Left colon (tissue), 2 donors: ENCODE results near the gene ZNF587. TPM values are rescaled to one million over a fixed set of nuclear protein-coding genes. Genes with fewer than 3 reads are reported as not detected.
"Not testable (repeated sequence)": the region's sequence is repeated elsewhere in the genome, so short reads cannot be mapped to it uniquely, and the experiment has no call there.

Experiments used
- ATAC-seq: fragments of 200-7000 bp; cut with Tn5 transposase; one replicate; pipeline ENCODE4 v1.9.1; 2020; ENCODE audit warnings: mild to moderate bottlenecking, moderate library complexity
- DNase-seq, 2 donors: peaks; one replicate each; pipeline ENCODE4 v3.0.0-alpha.2; 2020
- intact Hi-C, 2 donors: fragments of 100-400 bp; cut with DNase I in 1 of 2; cut with micrococcal nuclease in 1 of 2; formaldehyde crosslinking; loops; one replicate each; pipeline versions ENCODE4 v1.11.2 to v1.14.0; 2022; cut with DNase I, micrococcal nuclease
- total RNA-seq, 2 donors: library from RNA; stranded (reverse); fragmentation: NEBNext Ultra II Directional; extraction: Animal tissue kit (Norgen Biotek cat#: 25700); gene quantifications; one replicate each; pipeline ENCODE4 v1.2.1, GENCODE V29; 2021
- donor health status: DM: no; HTN: no; CAD: no.
- donor health status: DM: yes; HTN: yes; CAD: no.

ZNF587 gene
- total RNA-seq, 2 donors from 2014 or later: 50.5 to 64.8 TPM

- DNase-seq, ATAC-seq, intact Hi-C loops: not testable (repeated sequence)
Observed at GRCh38 chr19:57869655-57870054, 20.0 kb downstream of the ZNF587 start.

DNA sequence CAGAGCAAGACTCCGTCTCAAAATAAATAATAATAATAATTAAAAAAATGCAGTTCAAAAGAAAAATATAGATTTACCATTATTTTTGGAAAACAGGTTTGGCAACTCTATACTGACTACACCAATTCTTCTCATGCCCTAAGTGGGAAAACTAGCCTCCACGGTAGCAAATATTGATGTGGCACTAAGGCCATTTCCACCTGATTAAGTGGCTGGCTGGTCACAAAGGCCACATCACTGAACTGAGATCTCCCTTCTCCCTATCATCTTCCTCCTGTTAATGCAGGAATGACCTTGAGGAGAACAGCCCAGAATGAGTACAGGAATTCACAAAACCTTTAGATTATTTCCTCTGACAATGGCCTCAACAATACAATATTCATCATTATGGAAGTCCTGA, 20.6 kb downstream of the ZNF587 start:
- ATAC-seq: peak; percentile 10
- intact Hi-C loops: no loop called here
- no peak for DNase-seq

DNA sequence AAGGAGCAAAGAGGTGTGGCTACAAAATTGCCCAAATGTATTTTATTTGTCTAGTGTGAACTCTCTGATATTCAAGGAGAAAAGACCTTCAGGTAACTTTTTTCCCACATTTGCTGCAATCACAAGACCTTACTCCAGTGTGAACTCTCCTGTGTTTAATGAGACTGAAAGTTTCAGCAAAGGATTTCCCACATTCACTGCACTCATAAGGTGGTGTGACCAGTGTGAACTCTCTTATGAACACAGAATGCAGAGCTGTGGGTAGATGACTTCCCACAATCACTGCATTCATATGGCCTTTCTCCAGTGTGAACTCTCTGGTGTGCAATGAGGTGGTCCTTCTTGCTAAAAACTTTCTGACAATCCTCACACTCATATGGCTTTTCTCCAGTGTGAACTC, 22.8 kb downstream of the ZNF587 start:
- no peak for DNase-seq
- ATAC-seq: no peak
- intact Hi-C loops: no loop called here

GRCh38 chr19:57873883-57874799, 24.5 kb downstream of the ZNF587 start:
- DNase-seq, ATAC-seq, intact Hi-C loops: not testable (repeated sequence)

- no peak for ATAC-seq
- DNase-seq: no peak
- intact Hi-C loops: no loop called here
Observed at GRCh38 chr19:57886046-57886445, 36.4 kb downstream of the ZNF587 start.

DNA sequence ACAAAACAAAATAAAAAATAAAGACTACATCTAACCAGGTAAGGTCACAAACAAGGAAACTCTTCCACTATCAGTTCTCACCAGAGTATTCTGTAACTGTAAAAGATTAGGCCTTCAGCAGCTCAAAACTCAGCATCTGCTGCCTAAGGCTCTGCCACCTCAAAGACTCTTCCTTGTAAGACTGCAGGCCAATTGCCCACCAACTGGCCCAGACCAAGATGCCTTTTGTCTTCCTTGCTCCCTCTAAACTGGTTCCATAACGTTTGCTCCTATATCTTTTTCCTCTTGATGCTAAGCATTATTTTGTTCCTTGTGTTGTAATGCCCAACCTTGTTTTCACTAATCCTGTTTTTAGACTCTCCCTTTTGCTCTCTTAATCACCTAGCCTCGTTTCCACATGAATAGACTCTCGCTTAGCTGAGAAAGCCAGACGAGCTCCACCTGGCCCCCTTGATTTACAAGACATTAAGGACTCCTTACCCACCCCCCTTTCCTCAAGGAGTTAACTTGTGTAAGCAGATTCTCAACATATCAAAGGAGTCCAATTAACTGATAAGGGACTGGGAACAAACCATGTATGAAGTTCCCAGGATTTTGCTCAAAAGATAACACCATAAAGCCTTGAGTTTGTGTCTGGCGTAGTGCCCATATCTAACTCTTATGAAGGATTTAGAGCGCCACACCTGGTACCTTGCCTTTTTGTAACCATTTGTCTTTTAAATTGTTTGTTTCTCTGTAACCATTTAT, 37.7 kb downstream of the ZNF587 start:
- ATAC-seq (peak; percentile 43), DNase-seq (no peak)
- intact Hi-C loops: no loop called here

DNA sequence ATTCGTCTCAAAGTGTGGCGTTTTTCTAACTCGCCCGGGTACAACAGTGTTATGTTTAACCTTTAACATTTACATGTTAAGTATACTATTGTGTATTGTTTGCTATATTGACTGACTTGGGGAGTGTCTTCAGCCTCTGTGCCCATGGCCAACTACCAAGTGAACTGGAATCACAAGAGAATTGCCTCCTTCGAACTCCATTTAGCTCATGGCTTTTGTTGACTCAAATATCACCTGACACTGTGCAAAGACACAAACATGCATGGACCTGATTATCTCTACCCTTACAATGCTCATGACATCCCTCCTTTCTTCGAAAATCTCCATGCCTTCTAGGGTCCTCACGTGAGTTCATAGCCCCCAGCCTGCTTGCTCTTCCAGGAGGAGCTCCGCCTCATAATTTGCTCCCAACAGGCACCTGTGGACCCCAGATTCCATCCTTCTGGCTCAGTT, 38.5 kb downstream of the ZNF587 start:
- no peak for DNase-seq
- peak; percentile 68 for ATAC-seq
- intact Hi-C loops: no loop called here

DNA sequence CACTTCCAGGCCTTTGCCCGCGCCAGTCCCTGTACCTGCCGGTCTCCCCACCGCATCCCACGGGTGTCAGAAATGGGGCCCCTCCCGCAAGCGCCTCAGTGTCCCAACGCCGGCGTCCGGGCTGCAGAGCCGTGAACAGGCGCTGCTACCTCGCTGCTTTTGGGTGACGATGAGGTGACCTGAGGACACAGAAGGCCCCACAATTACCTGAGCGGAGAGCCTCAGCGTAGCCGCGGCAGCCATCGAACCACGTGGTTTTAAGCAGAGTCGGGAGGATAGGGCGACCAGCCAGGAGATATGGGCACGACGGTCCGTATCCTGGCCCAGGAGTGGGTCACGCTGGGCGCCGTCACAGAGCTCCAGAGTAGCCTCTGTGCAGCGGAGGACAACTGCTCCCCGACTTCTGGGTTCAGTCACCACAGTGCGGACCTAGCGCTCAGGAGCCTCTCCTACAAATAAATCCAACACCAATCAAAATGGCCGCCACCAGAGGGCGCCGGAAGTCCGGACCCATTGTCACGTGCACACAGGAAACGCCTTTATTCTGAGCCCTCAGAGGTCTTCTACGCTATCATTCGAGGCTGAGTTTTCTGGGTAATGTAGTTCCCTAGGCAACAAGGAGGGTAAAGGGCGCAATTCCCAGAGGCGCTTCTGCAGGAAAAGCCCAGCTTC, 39.0 kb downstream of the ZNF587 start, which contains the start of gene ZNF814:
TSS of gene ZNF814 (minus strand) at position 478 of the 672 bp plus-strand sequence. CDS start at position 243, 235 bp downstream.
- DNase-seq (peak; percentile 83 to 90), ATAC-seq (peak; percentile 84)
- intact Hi-C loops: no loop called here

GRCh38 chr19:57890706-57891105, 41.0 kb downstream of the ZNF587 start:
- DNase-seq, ATAC-seq, intact Hi-C loops: not testable (repeated sequence)

DNA sequence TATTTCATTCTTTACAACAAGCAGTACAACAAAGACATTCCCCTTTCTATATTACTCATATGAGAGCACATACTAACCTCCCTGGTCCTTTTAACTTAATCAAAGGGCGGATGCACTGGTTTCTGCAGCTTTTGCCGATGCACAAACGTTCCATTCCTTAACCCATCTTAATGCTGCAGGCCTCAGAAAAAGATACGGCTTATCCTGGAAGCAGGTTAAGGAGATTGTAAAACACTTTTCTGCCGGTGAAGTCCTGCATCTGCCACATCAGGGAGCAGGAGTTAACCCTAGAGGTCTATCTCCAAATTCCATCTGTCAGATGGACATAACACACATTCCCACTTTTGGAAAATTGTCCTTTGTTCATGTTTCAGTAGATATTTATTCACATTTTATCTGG, 50.7 kb downstream of the ZNF587 start:
- intact Hi-C loops: no loop called here
- no peak for DNase-seq
- no peak for ATAC-seq

GRCh38 chr19:57903618-57904184, 54.0 kb downstream of the ZNF587 start:
- DNase-seq (no peak), ATAC-seq (peak; percentile 67)

GRCh38 chr19:57905258-57905657, 55.6 kb downstream of the ZNF587 start:
- no peak for ATAC-seq
- DNase-seq: no peak
- intact Hi-C loops: no loop called here

More at GRCh38 chr19:57903618-57904184, 54.0 kb downstream of the ZNF587 start:
- intact Hi-C loops: no loop called here

DNA sequence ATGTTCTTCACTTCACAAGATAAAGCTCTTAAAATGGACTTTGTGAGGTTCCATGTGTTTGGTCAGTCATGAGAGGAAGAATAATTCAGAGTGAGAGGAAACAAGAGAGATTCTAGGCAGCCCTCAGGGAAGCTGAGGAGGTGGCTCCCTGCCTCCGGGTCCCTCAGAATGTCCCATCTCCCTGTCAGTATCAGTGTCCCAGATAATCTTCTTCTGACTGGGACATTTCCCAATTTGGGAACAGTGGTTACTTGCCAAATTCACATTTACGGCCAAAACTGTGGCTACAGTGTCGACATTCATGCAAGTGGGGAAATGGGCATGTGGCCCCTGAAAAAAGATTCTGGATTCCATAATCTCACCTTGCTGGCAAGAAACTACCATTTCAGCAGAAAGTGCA, 57.7 kb downstream of the ZNF587 start:
- DNase-seq: no peak
- no peak for ATAC-seq
- intact Hi-C loops: no loop called here

GRCh38 chr19:57914531-57914930, 64.9 kb downstream of the ZNF587 start:
- no peak for ATAC-seq
- no peak for DNase-seq
- intact Hi-C loops: no loop called here

Other genes with a start within 250 kb of the ZNF587 start
- 1 to 10 TPM; 1.2 to 1.7 TPM for gene ZNF530, start 250.0 kb upstream of the ZNF587 start, total RNA-seq
- 1 to 10 TPM; 7.4 to 9.0 TPM for gene ZNF134, start 235.6 kb upstream of the ZNF587 start, total RNA-seq
- gene ZNF211, start 216.7 kb upstream of the ZNF587 start, total RNA-seq: 1 to 10 TPM; 7.4 to 9.9 TPM
- not detected for gene ZSCAN4, start 180.9 kb upstream of the ZNF587 start, total RNA-seq
- 1 to 10 TPM; 4.9 to 5.2 TPM for gene ZNF551, start 167.9 kb upstream of the ZNF587 start, total RNA-seq
- gene ZNF154, start 140.7 kb upstream of the ZNF587 start, total RNA-seq: 1 to 10 TPM in 1 of 2 donors, under 1 TPM in 1; 0.67 to 1.8 TPM
- gene ZNF671, start 122.2 kb upstream of the ZNF587 start, total RNA-seq: 1 to 10 TPM; 2.2 to 3.1 TPM
- gene ZNF776, start 103.0 kb upstream of the ZNF587 start, total RNA-seq: 10 to 100 TPM; 13.3 to 16.5 TPM
- gene ZNF586, start 80.2 kb upstream of the ZNF587 start, total RNA-seq: 10 to 100 TPM; 13.0 to 15.2 TPM
- 10 to 100 TPM; 24.1 to 31.7 TPM for gene ZNF552, start 34.9 kb upstream of the ZNF587 start, total RNA-seq
- 10 to 100 TPM; 13.0 to 22.4 TPM for gene ZNF587B, start 19.6 kb upstream of the ZNF587 start, total RNA-seq
- gene ZNF814, start 39.2 kb downstream of the ZNF587 start, total RNA-seq: 10 to 100 TPM; 14.6 to 15.4 TPM
- gene ZNF417, start 66.7 kb downstream of the ZNF587 start, total RNA-seq: 10 to 100 TPM; 12.3 TPM
- gene ZNF418, start 85.5 kb downstream of the ZNF587 start, total RNA-seq: 1 to 10 TPM in 1 of 2 donors, under 1 TPM in 1; 0.98 to 2.1 TPM
- gene ZNF256, start 97.8 kb downstream of the ZNF587 start, total RNA-seq: 1 to 10 TPM; 2.6 to 3.0 TPM
- 1 to 10 TPM in 1 of 2 donors, under 1 TPM in 1; 0.47 to 1.8 TPM for gene C19orf18, start 124.7 kb downstream of the ZNF587 start, total RNA-seq
- 10 to 100 TPM; 10.4 to 13.5 TPM for gene ZNF606, start 153.0 kb downstream of the ZNF587 start, total RNA-seq
- not detected for gene ZSCAN1, start 184.2 kb downstream of the ZNF587 start, total RNA-seq
- gene ZNF135, start 209.4 kb downstream of the ZNF587 start, total RNA-seq: 1 to 10 TPM; 1.1 to 1.2 TPM
- 10 to 100 TPM; 19.8 to 22.6 TPM for gene ZSCAN18, start 248.4 kb downstream of the ZNF587 start, total RNA-seq